Dedifferentiated amniotic fluid mesenchymal stem cell (primary cell): ENCODE data around the gene MRPS6.

Experiments
- DNase-seq: peaks from one replicate; pipeline ENCODE4 v3.0.0-alpha.2; 2016; ENCODE audit errors: extremely low spot score

The MRPS6 gene

DNA sequence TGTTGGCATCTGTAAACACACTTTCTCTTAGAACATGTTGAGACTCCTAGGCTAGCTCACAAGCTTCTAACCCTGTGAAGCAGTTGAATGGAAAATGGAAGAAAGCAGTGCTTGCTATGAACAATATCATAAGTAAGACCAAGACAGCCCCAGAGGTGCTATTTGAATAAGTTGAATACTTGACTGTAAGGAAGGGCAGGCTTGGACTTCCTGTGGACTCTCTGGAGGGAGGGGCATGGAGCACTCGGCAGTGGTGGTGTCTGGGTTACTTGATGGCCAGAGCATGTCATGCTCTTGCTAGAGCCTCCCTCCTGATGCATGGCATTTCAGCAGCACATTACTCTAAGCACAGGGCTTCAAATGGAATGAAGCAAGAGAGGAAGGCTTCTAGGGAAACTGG is 60.0 kb downstream of the MRPS6 start:
- DNase-seq, result no peak

DNA sequence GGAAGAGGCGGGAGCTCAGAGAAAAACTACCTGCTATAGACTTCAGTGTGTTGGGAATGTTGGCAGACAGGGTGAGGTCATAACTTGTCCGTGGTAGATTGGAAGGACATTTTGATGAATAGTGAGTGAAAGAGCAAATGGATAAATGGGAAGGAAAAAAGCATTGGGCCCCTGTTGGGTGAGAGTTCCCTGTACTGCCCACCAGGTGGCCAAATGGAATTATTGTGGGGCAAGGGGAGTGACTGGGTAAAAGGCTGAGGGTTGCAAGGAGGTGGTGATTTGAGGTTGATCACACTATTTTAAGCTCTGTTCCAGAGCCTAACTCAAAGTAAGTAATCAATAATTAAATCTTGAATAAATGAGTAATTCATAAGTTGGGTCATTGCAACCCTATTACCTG is 60.4 kb downstream of the MRPS6 start:
- no peak for DNase-seq

DNA sequence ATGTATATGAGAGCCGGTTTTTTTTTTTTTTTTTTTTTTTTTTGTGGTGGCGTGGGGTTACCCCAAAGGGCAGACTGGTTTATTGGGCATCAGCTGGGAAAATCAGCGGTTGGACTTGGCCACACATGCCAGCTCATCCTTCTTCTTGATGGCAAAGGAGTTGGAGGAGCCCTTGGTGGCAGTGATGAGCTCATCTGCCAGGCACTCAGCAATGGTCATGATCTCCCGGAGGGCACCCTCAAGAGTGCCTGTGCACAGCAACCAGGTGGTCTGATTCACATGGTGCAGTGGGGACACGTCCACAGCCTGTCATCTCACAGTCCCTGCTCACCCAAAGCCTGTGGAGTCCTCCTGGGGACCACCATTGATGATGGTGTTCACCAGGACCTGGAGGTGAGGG is 62.0 kb downstream of the MRPS6 start:
- no peak for DNase-seq

DNA sequence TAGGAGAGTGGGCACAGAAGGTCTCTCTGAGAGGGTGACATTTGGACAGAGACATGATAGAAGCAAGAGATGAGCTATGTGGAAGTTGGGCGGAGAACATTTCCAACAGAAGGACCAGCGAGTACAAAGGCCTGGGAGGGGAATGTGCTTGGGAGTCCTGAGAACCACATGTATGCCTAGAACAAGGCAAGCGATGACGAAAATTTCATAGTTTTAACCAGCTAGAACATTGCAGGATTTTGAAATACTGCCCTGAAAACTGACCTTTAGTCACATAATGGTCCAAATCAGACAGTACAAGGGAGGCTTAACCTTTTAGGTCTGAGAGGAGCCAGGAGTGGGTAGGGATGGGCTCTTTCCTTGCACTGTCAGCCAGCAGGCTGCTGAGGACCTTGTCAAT is 68.0 kb downstream of the MRPS6 start:
- no peak for DNase-seq

DNA sequence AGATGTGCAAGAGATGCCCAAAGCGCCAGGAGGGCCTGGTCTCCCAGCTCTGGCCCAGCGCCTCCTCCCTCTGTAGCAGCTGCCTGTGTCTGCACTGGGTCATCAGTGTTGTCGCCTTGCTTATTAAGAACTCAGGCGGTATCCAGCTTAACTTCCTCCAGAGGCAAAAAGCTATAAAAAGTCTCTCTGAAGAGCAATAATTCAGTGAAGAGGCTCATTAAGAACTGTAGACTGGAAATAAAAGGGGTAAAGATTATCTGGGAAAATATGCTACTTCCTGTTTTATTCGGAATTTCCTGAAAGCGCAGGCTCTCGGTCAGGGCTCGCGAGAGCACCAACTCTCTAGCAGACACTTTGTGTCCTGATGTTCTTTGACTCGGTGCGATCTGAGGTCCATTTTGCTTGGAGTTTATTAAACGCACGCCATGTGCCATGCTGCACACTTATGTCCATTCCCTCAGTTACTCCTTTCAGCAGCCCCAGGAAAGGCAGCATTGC is 70.4 kb downstream of the MRPS6 start:
- DNase-seq, result no peak

DNA sequence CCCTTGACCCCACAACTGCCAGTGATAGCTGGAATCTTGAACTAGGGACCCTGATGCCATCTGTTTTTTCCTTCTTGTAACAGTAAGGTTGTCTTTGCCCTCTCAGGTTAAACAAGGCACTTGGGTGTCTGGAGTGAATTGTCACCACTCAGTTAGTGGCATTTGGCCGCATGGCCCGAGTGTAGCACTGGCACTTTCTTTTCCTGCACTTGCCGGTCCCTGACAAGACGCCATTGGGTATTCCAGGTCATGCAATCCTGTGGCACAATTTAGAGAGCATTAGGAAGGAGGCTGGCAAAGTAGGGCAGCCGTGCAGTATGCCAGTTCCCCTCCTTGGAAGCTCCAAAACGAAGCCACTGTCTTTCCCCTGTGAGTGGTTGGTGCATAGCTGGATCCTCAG is 70.8 kb downstream of the MRPS6 start:
- DNase-seq, result no peak

DNA sequence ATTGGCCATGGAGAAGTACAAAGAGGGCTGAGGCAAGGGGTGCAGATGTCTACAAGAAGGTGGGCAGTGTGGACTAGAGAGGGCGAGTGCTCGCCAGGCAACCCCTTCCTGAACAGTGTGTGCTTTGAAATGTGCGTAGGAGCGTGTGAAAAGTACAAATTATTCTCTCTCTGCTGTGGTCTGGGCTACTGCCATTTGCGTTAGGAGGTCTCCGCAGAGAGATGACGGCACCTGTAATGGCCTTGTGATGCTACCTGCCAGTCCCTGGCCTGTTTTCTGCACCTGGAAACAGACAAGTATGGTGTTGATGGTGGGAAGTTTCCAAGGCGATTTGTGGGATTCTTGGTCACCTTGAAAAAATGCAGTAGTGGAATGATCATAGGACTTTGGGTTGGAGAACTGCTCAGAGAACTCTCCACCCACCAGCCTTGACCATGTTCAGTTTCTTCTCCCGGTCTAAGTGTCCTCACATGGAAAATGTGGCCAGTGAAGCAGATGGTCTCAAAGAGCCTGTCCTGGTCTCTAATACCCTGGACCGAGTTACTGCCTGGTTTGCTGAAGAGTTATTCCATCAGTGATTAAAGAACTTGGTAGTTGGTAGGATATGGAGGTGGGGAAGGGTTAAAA is 74.5 kb downstream of the MRPS6 start:
- no peak for DNase-seq

DNA sequence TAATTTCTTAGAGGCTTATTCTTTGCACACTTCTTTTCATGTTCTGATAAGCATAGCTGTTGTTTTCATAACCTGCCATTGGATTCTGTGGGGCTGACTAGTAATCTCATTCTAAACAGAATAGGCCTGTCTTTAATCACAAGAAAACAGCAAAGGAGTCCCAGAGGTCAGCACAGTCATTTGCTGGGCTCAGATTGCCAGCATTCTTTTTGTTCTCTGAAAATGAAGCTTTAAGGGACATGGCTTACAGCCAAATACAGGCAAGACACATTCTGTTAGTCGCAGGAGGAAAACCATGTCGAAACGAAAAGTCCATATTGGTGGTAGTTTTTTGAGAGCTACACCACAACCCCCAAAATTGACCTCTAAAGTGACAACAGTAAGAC is 75.0 kb downstream of the MRPS6 start:
- no peak for DNase-seq

DNA sequence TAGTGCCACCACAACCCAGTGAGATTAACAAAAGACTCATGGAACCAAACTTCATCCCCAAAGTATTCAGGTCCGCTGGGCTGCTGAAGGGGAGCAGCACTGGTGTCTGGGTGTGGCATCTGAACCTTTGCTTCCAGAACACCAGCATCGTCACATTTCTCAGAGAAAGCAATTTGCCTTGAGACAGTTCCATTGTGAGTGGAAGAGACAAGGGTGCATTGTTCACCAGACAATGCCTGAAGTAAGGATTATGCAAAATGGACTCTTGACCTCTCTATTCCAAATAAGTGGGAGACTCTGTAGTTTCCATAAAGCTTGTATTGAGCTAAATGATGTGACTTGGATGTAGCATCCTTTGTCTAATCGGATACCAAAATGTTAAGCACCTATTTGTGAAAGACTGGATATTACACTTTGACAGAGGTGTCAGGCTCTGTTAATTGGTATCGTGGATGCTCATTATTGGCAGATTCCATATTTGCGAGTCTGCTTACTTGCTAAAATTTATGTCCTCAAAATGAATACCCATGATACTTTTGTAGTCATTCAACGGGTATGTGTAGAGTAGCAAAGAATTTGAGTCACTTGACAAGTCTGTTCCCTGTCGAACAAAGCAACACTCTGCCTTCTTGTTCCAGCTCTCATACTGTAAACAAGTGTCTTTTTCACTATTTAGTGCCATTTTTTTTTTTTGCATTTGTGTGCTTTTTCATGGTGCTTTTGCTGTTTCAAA is 75.6 kb downstream of the MRPS6 start:
- no peak for DNase-seq

DNA sequence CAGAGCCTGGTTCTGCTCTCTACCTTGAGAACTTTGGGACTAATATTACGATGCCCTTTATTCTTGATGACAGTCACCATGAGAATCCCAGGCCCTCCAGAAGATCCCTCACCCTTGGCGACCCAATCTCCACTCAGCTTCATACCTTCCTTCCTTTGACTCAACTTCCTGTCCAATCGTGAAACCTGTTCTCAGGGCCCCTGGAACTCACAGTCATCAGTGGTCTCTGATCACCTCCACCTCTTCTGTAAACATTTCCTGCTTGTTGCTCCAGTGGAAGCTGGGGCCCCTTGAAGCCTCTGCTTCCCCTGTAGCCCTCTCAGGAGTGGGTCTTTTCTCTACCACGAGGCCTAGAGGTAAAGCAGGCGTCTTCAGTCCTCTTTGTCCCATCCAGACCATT is 79.1 kb downstream of the MRPS6 start:
- DNase-seq, result no peak

DNA sequence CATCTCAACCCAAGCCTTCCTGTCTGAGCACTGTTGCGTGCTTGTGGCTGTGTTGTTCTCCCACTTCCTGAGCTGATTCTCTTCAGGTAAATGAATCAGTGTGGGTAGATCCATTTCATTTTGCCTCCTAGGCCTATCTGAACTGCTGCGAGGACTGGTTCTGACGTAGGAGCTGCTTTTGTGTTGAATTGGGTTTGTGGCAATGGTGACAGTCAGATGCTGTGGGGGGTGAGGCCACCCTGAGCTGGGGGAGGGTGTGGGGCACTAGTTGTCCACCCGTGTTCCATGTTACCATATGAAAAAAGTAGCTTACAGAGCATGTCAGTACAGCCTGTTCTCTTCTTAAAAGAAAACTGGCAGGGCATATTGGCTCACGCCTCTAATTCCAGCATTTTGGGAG is 81.5 kb downstream of the MRPS6 start:
- no peak for DNase-seq

DNA sequence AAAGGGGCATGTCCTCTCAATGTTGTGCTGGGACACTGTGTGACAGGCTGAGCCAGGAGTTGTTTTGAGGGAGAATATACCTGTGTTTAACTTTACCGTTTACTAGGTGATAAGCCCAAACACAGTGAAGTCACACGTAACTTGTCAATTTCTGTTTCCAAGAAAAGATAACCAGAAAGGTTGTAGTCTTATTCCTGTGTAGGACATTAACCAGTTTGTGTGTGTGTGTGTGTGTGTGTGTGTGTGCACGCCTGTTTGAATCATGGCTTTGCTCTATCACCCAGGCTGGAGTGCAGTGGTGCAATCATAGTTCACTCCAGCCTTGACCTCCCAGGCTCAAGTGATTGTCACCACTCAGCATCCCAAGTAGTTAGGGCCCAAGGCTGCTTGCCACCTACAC is 83.6 kb downstream of the MRPS6 start:
- no peak for DNase-seq

DNA sequence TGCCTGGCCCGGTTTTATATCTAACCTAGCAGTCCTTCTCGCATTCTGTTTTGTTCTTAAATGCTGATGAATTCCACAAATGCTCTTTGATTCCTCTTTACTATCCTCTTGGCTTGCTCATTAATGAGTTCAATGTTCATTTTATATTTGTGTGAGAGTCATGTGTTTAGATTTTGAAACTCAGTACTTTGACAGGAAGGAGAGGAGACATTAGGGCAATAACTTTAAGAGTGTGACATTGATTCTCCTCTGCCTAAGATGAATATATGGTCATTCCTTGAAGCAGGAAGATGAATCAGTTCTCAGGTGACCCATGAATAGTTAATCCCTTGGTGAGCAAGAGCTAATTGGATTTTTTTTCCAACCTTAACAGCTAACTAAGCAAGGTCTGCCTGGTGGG is 84.1 kb downstream of the MRPS6 start:
- DNase-seq, result no peak

DNA sequence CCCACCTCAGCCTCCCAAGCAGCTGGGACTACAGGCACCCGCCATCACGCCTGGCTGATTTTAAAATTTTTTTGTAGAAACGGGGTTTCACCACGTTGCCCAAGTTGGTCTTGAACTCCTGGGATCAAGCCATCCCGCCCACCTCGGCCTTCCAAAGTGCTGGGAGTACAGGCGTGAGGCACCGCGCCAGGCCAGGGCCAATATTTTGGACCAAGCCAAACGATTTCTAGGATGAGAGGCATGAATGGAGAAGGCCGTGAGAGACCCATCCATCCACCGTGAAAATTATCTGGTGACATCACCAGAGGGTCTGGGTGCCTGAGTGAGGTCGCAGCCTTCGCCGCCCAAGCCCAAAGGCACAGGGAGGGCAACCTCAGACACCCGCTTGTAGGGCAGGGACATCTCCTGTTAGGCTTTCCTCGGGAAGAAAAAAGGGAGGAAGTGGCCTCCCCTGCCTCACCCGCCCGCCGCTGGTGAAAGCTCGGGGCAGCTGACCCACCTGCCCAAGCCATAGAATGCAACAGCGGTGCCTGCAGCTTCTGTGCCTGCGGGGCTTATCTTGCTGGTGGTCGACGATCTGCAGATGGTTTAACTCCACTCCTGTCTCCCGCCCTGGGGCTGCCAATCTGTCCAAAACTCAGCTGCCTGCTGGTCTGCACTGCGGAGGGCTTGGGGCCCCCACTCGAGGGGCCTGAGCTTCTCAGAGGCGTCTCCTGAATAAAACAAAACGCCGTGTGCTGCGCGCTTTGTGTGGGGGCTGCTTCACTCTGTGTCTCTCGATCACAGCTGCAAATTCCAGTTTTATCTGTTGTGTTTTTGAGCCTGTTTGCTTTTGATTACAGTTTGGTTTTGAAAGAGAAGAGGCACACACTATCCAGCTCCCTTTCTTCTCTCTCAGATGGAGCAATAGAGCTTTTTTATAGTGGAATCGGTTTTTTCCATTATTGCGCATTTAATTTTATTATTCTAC is 85.8 kb downstream of the MRPS6 start:
- no peak for DNase-seq

DNA sequence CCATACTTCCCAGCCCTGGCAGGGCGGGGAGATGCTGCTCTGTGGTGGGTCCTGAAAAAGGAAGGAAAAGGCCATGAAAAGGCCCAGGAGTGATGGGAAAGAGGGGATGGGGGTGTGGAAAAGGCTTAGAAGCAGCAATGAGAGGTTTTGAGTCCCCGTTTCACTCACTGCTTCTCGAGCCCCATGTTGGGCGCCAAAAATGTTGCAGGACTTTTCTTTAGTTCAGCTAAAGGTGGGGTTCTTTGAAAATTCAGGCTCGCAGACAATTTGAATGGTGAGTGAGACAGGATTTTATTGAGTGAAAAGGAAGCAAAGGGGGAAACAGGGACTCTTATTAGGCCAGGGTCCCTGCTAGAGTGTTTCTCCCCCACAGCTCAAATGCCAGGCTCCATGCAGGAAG is 93.1 kb downstream of the MRPS6 start:
- DNase-seq, result no peak

DNA sequence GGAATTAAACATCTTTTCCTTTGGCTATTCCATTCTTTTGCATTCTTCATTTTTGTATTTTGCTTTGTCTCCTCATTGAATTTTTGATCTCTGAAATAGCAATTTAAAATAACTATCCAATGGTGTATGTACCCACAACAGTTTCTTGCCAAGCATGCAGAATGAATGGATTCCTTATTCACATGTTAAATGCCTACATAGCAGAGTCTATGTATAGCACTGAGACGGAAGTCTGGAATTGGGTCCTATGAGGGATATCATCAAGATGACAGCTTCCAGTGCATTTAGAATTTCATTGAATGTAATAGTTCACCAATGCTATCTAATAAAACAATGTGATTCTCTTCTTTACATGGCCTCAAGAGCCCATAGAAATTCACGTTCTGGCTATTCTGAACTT is 97.5 kb downstream of the MRPS6 start:
- DNase-seq, result no peak

DNA sequence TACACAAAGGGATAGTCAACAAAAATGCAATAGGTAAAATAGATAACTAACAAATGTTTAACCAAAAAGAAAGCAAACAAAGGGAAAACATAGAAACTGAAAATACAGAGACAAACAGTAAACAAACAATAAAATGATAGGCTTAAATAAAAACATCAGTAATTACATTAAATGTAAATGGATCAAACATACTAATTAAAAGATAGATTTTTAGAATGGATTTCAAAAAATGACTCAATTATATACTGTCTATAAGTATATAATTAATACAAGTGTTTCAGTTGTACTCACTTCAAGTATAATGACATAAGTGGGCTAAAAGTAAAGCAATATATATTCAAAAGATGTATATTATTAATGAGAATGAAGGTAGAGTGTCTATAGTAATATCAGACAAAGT is 101.1 kb downstream of the MRPS6 start:
- no peak for DNase-seq

DNA sequence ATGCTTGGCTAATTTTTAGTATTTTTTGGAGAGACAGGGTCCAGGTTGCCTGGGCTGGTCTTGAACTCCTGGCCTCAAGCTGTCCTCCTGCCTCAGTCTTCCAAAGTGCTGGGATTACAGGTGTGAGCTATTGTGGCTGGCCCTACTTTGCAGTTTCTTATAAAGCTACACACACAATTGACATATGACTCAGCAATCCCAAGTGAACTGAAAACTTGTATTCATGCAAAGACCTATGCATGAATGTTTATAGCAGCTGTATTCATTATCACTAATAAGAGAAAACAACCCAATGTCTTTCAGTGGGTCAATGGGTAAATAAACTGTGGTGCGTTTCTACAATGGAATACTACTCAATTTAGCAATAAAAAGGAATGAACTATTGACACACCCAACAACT is 103.1 kb downstream of the MRPS6 start:
- DNase-seq, result no peak

DNA sequence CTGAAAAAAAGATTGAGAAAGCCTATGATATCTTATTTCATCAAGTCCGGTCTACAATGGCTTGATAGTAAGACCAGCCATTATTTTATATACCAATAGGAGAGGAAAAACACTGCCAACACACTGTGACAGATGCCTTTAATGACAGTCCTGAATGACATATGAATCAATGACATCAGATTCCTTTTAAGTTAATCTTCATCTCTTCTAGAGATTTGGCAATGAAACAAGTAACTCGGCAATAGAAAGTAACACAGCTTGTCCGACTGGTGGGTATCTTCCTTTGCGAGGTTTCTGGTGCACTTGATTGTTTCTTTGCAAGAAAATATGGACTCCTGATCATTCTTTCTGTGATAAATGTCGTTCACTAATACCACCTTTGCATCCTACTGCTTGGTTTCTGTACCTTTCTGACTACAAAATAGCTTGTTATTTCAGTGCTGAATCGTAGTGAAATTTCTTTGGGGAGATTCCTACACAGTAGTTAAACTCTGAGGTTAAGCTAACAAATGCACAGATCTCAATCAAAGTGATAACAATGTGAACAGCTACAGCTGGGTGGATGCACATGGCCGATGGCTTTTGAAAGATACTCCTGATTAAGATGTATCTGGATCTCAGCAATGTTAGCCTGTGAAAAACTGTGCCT is 104.7 kb downstream of the MRPS6 start:
- DNase-seq, result no peak

DNA sequence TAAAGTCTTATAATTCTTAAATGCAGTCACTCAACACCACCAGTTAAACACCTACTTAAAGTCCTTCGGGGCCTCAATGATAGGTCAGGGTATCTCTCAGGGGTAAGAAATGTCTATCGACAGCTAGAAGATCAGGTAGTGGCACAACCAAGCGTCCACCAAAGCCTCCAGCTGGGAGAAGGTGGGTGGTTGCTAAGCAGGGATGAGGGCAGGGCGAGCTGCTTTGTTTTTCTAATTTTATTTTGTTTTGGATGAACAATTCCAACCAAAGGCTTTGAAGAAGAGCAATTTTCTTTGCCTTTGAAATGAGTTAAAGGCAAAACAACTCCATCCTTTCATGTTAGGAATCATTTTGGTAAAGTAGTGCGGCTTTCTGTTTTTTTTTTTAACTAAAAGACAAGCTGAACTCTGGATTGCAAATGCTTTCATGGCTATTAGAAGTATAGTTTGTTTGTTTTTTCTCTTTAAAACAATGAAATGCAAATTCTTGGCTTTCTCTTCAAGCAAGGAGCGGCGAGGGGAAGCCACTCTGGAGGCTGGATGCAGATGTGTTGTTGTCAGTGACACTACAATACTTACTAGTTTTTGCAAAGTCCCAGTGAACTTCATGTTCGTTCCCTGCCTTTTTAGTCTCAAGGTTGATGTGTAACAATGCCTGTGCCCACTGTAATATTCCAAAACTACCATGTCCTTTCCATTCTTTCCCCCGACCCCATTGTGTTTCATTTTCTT is 106.0 kb downstream of the MRPS6 start:
- no peak for DNase-seq

DNA sequence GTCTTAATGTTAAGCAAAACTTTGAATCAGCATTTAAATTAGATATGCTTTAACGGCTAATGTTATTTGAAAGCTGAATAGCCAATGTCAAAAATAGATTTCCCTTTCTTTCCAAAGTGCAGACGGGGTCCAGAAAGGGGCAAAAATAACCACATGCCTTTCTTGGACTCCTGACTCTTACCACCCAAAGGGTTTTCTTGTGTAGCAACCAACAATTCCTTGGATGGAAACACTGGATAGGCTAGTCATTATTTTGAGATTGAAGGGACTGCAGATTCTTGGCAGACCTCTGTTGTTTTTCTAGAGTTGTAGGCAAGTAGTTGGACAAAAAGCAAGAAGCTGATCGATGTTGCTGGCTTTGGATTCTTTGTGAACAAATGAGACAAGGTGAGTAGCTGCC is 107.0 kb downstream of the MRPS6 start:
- DNase-seq, result no peak
